Activated T-helper 9 cell treated with anti-CD3 and anti-CD28 coated beads, Interleukin-2, amount 50 U/mL, for 16 hours (primary cell): ENCODE measurements around the gene KYNU.
"Not testable (repeated sequence)": the region's sequence is repeated elsewhere in the genome, so short reads cannot be mapped to it uniquely, and the experiment has no call there.

Experiments used
- DNase-seq: peaks from one replicate; pipeline ENCODE4 v3.0.0-alpha.2; 2020; ENCODE audit warnings: low read depth

Gene KYNU

DNA sequence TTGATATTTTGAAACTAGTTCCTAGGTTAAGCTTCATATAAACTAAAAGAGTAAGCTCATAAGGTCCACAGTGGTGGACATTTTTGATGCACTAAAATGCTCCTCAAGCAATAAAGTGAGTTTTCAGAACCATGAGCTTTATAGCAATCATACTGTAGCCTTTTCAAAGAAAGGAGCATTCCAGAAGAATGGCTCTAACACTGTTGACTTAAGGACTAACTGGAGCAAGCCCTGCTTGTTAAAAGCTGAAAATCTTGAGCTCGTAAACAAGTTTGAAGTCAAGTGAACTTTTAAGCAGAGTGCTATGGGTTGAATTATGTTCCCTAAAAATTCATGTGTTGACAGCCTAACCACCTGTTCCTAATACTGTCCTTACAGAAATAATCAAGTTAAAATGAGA is 38.0 kb downstream of the KYNU start:
- DNase-seq = no peak

DNA sequence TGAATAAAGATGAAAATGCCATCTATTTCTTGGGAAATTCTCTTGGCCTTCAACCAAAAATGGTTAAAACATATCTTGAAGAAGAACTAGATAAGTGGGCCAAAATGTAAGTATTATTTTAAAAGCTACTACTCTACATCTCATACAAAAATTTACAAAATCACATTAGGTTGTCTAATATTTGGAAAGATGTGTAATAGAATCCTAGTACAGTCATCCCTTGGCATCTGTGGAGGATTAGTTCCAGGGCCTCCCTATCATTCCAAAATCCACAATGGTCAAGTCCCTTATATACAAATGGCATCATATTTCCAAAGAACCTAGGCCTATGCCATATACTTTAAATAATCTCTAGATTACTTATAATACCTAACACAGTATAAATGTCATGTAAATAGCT is 41.2 kb downstream of the KYNU start:
- DNase-seq = no peak

DNA sequence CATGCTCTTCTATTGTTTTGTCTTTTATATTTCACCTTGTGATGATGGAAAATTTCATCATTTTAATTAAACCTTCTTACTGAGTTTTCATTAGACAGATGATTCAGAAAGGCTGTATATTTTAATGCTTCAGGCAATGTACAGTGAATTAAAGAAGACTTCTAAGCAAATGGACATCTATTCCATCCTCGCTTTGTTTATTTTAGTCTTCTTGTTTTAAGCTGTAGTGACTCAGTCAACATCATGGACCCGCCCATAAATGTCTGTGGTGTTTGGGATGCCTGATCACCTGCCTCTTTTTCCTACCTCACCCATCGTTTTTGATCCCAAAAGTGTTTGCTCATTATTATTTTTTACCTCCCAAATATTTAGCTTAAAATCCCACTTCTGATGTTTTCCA is 43.1 kb downstream of the KYNU start:
- DNase-seq = no peak

DNA sequence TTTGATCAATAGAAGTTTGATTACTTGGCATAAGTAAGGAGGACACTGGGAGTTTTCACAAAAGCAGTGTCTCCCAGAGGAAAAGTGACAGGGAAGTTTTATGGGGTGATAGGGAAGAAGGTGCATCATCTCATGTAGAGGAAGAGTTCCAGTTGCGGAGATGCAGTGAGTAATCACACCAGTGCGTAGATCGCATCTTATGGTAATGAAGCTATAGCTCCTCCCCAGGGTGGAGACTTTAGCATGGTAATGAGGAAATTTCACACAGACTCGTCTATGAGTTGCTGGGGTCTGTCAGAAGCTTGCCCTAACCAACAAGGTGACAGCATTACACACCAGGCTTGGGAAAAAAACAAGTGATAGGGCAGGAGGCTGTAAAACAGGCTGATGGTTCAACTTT is 49.0 kb downstream of the KYNU start:
- no peak for DNase-seq

DNA sequence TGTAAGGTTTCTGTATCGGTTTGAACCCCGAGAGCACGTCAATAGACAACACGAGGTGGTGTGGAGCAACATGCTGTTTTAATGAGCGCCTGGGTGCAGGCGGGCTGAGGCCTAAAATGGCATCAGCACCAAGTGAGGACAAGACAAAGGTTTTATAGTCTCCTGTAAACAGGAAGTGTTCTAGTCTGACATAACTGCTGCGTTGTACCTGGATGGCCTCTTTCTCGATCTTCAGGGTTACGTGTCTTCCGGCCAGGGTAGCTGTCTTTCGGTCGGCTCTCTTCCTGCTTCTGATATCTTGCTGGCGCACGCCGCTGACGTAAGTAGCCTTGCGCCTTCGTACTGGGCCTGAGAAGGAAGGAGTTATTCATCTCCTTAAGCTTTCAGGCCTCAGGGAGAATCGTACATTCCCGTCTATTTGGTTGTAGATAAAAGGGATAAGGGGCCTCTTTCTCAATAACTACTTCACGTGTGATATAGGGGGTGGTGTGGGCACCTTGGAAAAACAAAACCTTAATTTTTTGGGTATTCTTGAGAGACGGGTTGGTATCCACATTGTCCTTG is 53.5 kb downstream of the KYNU start:
- no peak for DNase-seq

DNA sequence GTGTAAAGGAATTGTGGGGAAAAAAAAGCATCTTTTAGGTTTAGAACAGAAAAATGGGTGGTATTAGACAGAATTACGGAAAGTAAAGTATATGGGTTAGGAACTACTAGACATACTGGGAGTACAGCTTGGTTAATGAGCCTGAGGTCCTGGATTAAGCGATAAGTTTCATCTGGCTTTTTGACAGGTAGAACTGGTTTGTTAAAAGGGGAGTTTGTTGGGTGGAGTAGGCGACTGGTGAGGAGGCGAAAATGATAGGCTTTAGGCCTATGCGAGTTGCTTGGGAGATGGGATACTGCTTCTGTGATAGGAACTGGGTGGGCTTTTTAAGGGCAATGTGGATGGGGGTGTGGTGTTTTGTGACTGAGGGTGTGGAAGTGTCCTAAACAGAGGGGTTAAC is 56.5 kb downstream of the KYNU start:
- no peak for DNase-seq

DNA sequence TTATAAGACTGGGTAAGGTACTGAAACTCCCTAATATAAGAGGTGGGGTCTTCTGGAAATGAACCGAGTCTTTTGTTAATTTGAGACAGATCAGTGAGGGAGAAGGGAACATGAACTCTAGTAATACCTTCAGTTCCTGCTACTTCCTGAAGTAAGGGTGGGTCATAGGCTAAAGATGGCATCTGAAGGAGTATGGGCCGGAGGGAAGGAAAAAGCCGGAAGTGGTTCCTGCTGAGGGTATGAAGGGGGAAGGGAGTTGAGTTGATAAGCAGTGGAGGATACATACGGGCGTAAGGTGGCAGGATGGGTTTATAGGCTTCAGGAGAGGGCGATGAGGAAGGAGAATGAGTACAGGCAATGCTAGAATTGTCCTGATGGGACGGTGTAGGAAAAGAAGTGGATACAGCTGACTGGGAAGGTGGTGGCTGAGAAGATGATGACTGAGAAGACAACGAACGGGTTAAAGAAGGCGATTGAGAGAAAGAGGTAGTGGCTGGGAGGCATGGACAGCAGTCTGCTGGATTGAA is 58.2 kb downstream of the KYNU start:
- DNase-seq = no peak

DNA sequence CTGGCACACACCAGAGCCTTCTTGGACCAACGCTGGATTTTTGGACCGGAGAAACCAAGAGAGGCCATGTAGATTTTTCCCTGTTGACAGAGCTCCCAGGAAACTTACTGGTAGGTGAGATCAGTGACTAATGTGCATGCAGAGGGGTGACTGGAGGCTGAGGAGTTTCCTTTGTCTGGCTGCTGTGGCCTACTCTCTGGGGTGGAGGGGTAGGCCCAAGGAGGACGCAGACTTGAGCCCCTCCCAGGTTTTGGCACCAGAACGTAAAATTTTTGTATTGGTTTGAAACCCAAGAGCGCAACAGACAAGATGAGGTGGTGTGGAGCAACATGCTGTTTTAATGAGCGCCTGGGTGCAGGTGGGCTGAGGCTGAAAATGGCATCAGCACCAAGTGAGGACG is 59.2 kb downstream of the KYNU start:
- DNase-seq = no peak

DNA sequence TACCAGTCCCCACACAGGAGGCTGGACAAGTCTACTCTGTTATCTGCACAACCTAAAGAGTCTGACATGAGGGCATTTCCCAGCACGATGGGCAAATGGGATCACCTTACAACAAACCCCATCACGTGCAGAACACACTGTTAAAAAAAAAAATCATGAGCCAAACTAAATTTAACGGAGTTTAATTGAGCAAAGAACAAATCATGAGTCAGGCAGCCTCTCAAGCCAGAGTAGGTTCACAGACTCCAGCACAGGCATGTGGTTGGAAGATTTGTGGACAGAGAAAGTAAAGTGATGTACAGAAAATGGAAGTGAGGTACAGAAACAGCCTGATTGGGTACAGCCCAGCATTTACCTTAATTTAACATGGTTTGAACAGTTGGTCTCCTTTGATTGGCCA is 59.9 kb downstream of the KYNU start:
- DNase-seq = no peak

DNA sequence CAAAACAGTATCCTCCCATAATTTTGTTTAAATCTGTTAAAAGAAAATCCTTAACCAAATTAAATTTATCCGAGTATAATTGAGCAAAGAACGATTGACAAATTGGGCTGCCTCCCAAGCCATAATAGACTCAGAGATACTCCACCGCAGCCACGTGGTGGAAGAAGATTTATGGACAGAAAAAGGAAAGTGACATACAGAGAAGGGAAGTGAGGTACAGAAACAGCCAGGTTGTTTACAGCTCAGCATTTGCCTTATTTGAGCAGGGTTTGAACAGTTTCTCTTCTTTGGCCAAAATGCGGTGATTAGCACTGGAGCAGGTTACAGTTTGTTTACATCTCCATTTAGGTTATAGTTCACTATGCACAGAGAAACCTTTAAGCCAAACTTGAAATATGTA is 60.8 kb downstream of the KYNU start:
- no peak for DNase-seq

DNA sequence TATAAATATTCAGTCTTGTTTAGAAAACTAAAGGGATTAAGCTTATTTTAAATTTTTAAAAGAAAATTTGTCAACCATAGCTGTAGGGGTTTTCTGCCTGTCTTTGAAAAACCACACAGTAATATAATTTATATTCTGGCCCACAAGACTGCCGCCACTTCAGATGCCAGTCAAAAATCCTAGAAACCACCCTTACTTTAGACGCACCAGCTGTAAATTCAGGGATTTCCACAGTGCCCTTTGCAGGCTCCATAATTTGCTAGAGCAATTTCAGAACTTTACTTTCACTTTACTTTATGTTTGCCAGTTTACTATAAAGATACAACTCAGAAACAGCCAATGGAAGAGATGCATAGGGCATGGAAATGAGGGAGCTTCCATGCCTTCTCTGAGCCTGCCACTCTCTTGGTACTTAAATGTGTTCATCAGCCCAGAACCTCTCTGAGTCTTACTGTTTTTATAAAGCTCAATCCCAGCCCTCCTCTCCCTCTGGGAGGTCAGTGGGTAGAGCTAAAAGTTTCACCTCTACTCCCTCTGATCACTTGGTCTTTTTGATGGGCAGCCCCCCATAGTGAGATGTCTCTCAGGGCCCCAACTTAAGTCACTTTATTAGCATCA is 63.3 kb downstream of the KYNU start:
- no peak for DNase-seq

DNA sequence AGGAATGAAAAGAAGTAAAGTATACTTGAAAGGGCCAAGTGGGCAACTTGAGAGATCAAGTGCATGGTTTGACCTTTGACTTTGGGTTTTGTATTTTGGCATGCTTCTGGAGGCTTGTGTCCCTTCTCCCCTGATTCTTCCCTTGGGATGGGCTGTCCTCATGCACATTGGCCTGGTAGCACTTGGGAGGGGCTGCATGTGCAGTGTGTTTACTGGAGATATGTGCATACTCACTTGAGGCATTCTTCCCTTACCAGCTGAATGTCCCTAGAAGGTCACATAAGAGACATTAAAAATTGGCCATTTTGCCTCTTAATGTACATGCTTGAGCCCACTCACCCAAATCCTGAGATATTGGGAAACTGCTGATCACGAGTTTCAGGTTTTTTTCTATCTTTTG is 65.2 kb downstream of the KYNU start:
- DNase-seq = no peak

DNA sequence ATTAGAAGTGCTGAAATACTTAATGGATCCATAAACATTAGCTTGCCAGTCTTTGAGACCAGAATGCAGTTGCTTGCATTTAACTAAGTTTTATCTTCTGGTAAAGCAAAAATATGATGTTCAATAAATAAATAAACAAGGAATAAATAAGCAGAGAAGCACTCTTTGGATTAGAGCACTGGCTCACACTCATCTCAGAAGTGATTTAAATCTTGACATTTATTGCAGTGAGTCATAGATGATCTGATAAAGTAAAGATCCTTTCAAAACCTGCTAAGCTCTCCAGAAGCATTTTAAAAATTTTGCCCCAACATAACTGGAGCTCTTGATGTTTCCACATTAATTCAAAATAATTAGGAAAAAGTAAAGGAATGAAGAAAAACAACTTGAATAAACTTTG is 66.8 kb downstream of the KYNU start:
- no peak for DNase-seq

DNA sequence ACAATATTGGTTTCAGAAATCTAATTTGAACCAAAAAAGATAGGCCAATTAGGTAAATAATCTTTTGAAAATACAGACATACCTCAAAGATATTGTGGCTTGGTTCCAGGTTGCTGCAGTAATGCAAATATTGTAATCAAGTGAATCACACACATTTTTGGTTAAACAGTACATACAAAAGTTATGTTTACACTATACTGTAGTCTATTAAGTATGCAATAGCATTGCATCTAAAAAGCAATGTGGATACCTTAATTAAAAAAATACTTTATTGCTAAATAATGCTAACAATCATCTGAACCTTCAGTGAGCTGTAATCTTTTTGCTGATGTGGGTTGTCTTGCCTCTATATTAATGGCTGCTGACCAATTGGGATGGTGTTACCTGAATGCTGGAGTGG is 67.3 kb downstream of the KYNU start:
- DNase-seq = no peak

DNA sequence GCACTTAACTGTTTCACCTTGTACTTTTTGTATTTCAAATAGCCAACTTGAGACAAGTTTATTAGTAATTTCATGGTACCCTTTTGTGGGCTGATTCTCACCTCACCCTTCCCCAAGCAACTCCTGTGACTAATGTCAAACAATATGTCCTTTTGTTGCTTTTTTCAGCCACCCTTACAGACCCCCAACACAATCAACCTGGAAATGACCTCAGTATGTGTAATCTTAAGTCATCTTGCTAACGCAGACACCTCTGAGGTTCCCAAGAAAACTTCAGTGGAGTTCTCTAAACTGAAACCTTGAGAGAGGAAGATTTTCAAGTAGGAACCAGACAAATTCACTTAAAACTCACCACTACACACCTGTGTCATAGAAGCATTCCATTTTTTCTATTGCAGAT is 69.5 kb downstream of the KYNU start:
- DNase-seq = no peak

DNA sequence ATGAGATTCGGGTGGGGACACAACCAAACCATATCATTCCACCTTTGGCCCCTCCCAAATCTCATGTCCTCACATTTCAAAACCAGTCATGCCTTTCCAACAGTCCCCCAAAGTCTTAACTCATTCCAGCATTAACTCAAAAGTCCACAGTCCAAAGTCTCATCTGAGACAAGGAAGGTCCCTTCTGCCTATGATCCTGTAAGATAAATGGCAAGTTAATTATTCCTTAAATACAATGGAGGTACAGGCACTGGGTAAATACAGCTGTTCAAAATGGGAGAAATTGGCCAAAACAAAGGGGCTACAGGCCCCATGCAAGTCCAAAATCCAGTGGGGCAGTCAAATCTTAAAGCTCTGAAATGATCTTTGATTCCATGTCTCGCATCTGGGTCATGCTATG is 71.3 kb downstream of the KYNU start:
- not testable (repeated sequence) for DNase-seq

DNA sequence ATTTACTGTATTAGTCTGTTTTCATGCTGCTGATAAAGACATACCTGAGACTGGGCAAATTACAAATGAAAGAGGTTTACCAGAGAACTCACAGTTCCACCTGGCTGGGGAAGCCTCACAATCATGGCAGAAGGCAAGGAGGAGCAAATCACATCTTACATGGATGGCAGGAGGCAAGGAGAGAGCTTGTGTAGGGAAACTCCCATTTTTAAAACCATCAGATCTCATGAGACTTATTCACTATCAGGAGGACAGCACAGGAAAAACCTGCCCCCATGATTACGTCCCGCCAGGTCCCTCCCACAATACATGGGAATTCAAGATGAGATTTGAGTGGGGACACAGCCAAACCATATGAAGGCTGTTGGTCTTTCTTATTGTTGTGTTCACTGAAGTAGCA is 72.9 kb downstream of the KYNU start:
- not testable (repeated sequence) for DNase-seq

DNA sequence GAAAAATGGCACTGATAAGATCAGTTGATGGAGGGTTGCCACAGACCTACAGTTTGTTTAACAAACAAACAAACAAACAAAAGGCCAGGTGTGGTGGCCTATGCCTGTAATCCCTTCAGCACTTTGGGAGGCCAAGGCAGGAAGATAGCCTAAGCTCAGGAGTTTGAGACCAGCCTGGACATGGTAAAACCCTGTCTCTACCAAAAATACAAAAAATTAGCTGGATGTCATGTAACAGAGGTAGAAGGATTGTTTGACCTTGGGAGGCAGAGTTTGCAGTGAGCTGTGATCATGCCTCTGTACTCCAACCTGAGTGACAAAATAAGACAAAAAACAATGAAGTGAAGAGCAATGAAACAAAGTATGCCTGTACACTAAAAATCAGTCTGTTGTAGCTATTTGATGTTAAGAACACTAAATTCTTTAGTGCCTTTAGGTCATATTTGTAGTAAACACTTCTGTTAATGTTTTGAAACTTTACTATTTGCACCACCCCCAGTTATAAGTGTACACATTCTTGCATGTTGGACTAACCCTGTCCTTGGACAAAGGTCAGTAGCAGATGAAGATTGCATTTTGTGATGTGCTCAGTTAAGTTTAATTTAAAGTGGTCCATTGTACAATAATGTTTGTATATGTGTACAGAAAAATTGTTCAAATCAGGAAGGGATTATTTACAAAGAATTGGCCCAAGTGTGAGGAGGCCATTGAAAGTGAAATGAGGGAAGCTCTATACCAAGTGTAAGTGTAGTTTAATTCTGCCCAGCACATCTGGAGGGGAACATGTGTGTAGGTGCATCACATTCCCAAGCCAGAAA is 73.9 kb downstream of the KYNU start:
- DNase-seq = no peak

DNA sequence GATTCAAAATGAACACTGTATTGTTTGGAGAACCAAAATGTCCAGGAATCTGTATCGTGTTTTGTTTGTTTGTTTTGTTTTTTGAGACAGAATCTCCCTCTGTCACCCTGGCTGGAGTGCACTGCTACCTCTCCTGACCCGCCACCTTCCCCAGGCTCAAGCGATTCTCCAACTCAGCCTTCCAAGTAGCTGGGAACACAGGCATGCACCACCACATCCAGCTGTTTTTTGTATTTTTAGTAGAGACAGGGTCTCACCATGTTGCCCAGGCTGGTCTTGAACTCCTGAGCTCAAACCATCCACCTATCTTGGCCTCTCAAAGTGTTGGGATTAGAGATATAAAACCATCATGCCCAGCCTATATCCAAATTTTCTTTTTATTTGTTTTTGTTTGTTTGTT is 74.6 kb downstream of the KYNU start:
- no peak for DNase-seq

DNA sequence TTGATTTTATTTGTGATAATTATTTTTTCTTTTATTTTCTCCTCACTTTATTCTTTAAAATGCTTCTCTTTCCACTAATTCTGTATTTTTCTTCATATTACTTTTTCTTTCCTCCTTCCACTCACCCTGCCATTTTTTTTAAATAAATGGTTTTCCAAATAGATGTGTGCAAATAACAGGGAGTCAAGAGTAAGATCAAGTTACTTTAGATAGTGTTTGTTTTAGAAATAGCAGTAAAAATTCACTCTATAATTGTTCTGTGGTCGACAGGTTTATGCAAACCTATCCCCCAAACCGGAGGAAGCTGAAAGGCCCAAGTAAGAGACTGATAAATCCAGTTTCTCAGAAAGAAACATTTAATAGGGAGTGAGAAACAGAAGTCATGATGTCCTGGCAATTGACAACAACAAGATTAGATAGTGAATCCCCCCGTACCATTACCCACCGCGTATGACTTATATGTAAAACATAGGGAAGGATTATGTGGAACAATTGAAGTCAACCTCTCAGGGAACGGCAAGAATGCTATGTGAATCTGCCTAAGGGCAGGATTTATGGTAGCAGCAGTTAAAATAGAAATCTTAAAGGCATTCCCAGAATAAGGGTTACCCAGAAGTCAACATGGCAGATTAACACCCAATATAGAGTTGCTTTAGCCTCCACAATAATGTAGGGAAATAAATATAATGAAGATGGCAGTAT is 75.5 kb downstream of the KYNU start:
- no peak for DNase-seq

DNA sequence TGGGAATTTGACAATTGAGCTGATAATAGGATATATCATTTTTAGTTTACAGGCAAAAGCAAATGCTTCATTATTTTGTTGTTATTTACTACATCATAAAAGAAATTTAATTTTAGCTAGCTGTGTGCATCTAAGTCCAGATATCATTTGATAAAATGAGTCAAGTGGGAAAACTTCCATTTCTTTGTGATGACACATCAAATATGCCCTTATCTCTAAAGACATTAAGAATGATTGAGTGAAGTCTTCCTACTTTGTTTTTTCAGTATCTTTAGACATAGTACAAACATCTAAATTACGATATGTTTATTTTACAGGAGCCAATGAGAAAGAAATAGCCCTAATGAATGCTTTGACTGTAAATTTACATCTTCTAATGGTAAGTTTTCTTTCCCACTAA is 77.0 kb downstream of the KYNU start:
- no peak for DNase-seq

DNA sequence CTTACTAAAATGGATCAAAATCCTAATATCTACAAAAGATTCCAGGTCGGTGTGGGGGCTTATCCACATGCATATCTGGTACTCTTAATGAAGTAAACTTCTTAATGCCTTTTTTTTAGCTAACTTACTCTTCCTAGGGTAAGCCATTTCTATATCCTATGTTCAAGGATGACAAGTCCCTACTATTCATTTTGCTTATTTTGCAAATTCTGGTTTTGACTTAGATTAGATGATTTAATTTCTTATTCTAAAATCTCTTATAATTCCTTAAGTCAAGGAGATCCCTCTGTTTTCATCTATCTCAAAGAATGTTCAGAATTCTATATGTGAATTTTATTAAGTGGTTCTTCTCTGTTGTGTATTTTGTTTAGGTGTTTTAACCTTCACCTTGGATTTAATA is 79.7 kb downstream of the KYNU start:
- DNase-seq = no peak

DNA sequence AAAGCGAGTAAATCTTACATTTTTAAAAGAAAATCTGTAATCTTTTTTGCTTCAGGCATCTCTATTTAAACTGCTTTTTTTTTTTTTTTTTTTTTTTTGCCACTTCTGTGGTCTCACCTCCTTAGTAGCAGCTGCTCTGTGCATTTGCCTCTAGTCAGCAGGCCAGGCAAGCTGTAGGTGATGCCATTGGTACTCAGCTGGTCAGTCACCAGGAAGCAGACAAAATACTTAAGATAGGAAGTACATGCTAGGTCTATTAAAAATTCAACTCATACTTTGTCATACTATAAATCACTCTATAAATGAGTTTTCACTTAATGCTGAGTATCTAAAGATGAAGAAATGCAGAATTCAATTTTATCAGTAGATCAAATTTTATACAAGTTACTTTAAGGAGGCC is 83.7 kb downstream of the KYNU start:
- DNase-seq = no peak
